HG03342 (cell line): Measurements from ENCODE around the gene LRRC10B.

Experiments
- ATAC-seq: cut with Tn5 transposase; IDR thresholded peaks from one replicate; pipeline ENCODE4 v1.9.1; 2021; ENCODE audit warnings: mild to moderate bottlenecking, moderate library complexity; ENCODE audit not compliant: unreplicated experiment

The LRRC10B gene

GRCh38 chr11:61507012-61507768 is 1.4 kb upstream of the LRRC10B start:
- no peak for ATAC-seq

- peak; percentile 71 for ATAC-seq
These were observed 787 bp downstream of the LRRC10B start for GRCh38 chr11:61509043-61510029.

GRCh38 chr11:61510166-61510919 is 1.8 kb downstream of the LRRC10B start:
- ATAC-seq: no peak

GRCh38 chr11:61510974-61511373 is 2.4 kb downstream of the LRRC10B start:
- ATAC-seq: no peak

- no peak for ATAC-seq
These were observed 2.8 kb downstream of the LRRC10B start for GRCh38 chr11:61511383-61511782.

- ATAC-seq: no peak
These were observed 3.9 kb downstream of the LRRC10B start for GRCh38 chr11:61512435-61512834.

- ATAC-seq: no peak
These were observed 4.7 kb downstream of the LRRC10B start for GRCh38 chr11:61513143-61513765.

- ATAC-seq: no peak
These were observed 5.7 kb downstream of the LRRC10B start for GRCh38 chr11:61514050-61514917.

- no peak for ATAC-seq
These were observed 7.1 kb downstream of the LRRC10B start for GRCh38 chr11:61515686-61516085.

GRCh38 chr11:61516191-61516590 is 7.6 kb downstream of the LRRC10B start:
- no peak for ATAC-seq

GRCh38 chr11:61516675-61517572 is 8.4 kb downstream of the LRRC10B start:
- ATAC-seq: no peak

- no peak for ATAC-seq
These were observed 9.7 kb downstream of the LRRC10B start for GRCh38 chr11:61518032-61518795.

- no peak for ATAC-seq
These were observed 14.3 kb downstream of the LRRC10B start for GRCh38 chr11:61522881-61523280.

- ATAC-seq: no peak
These were observed 15.9 kb downstream of the LRRC10B start for GRCh38 chr11:61524446-61524845.

- no peak for ATAC-seq
These were observed 16.5 kb downstream of the LRRC10B start for GRCh38 chr11:61524963-61525587.

GRCh38 chr11:61526229-61526628 is 17.7 kb downstream of the LRRC10B start:
- no peak for ATAC-seq

GRCh38 chr11:61526956-61527731 is 18.6 kb downstream of the LRRC10B start:
- no peak for ATAC-seq
